Activated CD4-positive, alpha-beta T cell treated with anti-CD3 and anti-CD28 coated beads for 4 hours (primary cell): Measurements from ENCODE around the gene NLGN4X.
A peak's percentile ranks its signal among the peaks of the same experiment; 100 is the strongest.

ENCODE experiments used
- DNase-seq, 2 donors: peaks; one replicate each; pipeline ENCODE4 v3.0.0-alpha.2; 2020

Gene NLGN4X

GRCh38 chrX:6149060-6149872 is 79.4 kb downstream of the NLGN4X start:
- DNase-seq, result no peak

GRCh38 chrX:6134255-6134654 is 94.4 kb downstream of the NLGN4X start:
- no peak for DNase-seq

DNA sequence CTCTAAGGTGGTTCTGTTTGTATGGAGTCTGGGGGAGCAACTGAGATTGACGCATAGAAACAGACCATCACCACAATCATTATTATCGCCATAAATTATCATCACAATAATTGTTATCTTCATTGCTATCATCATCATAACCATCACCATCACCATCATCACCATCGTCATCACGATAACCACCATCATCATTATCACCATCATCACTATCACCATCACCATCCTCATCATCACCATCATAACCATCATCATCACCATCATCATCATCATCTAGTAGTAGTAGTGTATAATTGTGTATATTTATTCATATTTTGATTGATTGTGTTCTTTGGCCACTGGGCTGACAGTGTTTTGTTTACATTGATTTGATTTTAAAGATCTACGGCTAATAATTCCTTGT is 95.7 kb downstream of the NLGN4X start:
- DNase-seq, result no peak

GRCh38 chrX:6131287-6131686 is 97.4 kb downstream of the NLGN4X start:
- no peak for DNase-seq

DNA sequence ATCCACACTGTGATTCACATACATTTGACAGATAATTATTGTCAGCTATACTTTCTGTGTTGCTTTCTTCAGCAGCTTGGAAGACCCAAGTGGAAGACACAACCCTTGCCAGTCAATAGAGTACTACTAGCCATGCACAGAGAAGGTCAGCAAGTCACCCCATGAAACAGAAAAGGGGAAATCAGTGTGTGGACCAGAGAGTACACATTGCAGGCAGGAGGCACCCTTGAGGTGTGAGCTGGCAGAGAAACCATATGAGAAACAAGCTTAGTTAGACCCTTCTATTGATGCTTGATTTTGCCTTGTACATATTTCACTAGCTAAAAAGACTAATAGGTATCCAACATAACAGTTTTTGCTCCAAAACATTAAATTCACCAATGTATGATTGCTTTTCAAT is 99.5 kb downstream of the NLGN4X start:
- DNase-seq, result no peak

- DNase-seq, result no peak
Measured at GRCh38 chrX:6120329-6120728, 108.3 kb downstream of the NLGN4X start.

GRCh38 chrX:6095469-6095868 is 133.2 kb downstream of the NLGN4X start:
- no peak for DNase-seq

DNA sequence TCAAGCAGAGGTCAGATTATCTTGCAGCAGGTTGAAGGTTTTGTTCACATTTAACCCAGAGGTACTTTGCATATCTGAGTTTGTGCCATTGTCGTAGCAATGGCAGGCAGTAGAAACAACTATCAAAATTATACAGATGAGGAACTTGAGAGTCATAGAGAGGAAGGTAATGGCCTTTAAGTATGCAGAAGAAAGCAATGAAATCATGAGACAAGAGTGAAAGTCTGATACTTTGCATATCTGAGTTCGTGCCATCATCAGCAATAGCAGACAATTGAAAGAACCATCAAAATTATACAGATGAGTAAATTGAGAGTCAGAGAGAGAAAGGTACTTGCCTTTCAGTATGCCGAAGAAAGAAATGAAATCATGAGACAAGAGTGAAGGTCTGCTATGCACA is 154.1 kb downstream of the NLGN4X start:
- no peak for DNase-seq

GRCh38 chrX:6071731-6072130 is 156.9 kb downstream of the NLGN4X start:
- DNase-seq, result no peak

- no peak for DNase-seq
Measured at GRCh38 chrX:6067600-6067999, 161.1 kb downstream of the NLGN4X start.

DNA sequence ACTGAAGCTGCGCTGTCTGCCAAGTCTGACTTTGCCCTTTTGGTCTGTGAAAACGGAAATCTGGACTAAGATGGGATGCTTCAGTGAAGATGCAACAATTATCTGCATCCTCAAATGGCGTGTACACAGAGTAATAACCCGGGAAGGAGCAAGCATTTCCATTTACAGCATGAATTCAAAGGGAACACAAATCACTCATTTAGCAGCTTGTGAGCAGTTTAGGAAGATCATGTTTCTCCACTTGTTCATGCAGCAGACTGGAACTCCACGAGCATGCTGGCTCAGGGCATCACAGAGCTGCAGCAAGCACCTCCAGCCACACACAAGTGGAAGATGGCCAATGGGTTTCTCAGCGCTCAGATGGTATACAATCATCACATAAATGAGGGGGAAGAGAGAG is 175.5 kb downstream of the NLGN4X start:
- DNase-seq, result no peak

DNA sequence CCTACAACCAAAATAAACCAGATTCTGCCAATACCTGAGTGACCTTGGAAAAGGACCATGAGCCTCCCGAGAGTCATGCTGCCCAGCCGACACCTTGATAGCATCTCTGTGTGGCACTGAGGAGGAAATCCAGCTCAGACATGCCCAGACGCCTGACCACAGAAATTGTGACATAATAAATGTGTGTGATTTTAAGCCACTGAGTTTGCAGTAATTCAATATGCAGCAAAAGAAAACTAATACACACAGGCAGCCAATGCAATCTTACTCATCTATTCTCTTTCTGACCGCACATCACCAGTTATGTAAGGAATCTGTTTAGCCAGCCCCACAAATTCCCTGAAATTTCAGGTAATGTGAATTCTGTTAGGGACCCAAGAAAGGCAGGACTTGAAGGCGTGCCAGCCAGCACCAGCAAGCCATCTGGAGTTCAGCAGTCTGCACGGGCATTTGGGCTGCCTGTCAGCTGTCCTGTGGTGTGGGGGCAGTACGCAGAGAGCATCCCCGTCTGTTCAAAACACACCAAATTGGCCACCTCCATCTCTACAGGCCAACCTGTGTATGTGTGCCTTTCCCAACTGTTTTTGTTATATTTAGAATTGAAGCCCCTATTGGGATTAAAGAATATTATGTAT is 176.4 kb downstream of the NLGN4X start:
- DNase-seq, result no peak

DNA sequence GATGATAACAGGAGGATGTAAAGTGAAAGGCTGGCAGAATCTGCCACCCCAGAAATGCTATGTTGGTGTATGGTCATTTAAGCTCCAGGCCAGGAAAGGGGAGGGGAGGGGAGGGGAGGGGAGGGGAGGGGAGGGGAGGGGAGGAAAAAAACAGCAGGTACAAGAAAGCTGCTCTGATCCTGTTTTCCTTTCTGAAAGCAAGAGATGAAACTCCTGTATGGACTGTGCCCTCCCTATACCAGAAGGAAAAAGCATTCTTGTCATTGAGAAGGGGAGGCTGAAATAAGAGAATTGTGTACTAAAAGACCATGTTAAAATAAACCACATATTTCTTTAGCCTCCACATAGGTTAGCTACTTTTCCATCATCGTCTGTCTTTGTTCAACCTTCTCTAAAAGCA is 179.5 kb downstream of the NLGN4X start:
- DNase-seq, result no peak

DNA sequence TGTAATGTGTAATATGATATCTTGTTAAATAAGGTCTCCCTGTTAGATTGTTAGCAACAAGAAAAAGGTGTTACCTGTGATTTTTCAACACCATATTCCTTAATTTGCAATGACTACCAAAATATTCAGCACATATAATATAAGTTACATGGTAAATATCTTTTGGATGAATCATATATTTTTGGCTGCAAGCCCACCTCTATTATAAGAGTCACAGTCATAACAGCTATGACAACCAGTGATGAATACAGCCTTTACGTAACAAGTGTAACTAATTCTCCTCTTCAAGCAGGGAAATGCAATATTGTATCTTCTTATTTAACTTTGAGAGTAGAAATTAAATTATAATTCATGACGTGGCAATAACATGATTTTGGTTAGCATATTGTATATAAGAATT is 187.0 kb downstream of the NLGN4X start:
- DNase-seq, result no peak

GRCh38 chrX:6029014-6029413 is 199.7 kb downstream of the NLGN4X start:
- DNase-seq, result no peak

- DNase-seq, result no peak
Measured at GRCh38 chrX:6026980-6027379, 201.7 kb downstream of the NLGN4X start.

DNA sequence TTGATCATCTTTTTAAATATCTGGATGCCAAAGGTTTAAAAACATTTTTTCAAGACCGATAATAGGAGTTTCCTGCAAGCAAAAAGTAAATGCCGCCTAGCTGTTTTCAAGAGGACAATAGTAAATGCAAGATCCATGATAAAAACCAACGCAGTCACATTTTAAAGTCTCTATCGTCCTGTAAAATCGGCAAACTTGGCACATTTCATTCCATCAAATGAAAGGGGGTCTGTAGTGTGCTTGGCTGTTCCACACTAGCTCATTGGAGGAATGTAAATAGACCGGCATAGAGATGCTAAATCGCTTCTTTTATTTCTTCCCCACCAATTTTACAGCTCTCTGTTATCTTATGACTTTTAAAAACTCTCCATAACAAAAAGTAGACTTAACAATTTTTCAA is 202.2 kb downstream of the NLGN4X start:
- no peak for DNase-seq

- DNase-seq, result no peak
Measured at GRCh38 chrX:6024204-6024603, 204.5 kb downstream of the NLGN4X start.

GRCh38 chrX:6021316-6022091 is 207.2 kb downstream of the NLGN4X start:
- DNase-seq, result peak in 1 of 2 donors; percentile 22

GRCh38 chrX:6019076-6019475 is 209.6 kb downstream of the NLGN4X start:
- DNase-seq, result no peak

DNA sequence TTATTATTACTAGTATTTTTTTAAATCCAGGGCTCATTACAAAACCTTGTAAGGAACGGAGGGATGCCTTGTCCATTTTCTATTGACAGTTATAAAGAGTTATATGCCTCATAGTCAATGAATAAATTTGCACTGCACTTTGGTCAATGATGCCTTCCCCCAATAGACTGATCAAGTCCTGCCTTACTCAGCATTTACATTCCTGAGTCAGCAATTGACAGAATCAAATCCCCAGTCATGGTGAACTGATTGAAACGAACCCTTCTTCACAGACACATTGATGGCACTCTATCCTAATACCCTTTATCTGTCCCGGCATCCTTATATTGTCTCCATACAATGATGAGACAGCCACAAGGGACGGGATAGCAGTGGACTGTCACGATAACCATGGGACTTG is 213.2 kb downstream of the NLGN4X start:
- no peak for DNase-seq

GRCh38 chrX:6012357-6012756 is 216.3 kb downstream of the NLGN4X start:
- no peak for DNase-seq

- DNase-seq, result no peak
Measured at GRCh38 chrX:6005856-6006255, 222.8 kb downstream of the NLGN4X start.

DNA sequence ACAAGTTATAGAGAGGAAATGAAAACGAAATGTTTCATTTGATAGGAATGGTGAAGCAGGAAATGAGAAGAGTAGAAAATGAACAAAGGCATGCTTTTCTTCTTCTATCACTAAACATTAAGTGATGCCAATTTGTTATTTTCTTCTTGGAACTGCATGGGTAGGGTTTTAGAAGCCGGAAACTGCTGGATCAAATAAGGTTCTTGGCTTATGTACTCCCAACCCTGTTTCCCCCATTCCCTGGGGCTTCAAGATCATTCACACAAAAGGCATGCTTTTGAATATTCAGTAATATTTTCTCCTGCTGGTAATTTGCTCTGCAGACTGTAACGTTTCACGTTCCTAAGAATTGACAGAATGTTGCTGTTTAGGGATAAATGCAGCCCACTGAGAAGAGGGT is 224.1 kb downstream of the NLGN4X start:
- DNase-seq, result no peak
